DMS53 treated with DMSO at 0.1 percent for 48 hours (cell line): ENCODE results near the gene TBL1XR1.
"Not testable (repeated sequence)": the region's sequence is repeated elsewhere in the genome, so short reads cannot be mapped to it uniquely, and the experiment has no call there.

Experiments
- DNase-seq: peaks from one replicate; lab custom pipeline; 2025; ENCODE audit not compliant: unreplicated experiment; lab: John Stamatoyannopoulos, UW

The TBL1XR1 gene

GRCh38 chr3:177208781-177209180 is 11.5 kb upstream of the TBL1XR1 start:
- no peak for DNase-seq

GRCh38 chr3:177208223-177208622 is 10.9 kb upstream of the TBL1XR1 start:
- no peak for DNase-seq

GRCh38 chr3:177206936-177207335 is 9.7 kb upstream of the TBL1XR1 start:
- no peak for DNase-seq

GRCh38 chr3:177203689-177204395 is 6.6 kb upstream of the TBL1XR1 start:
- DNase-seq = no peak

- DNase-seq = not testable (repeated sequence)
Observed at GRCh38 chr3:177203016-177203415, 5.7 kb upstream of the TBL1XR1 start.

GRCh38 chr3:177201700-177202397 is 4.6 kb upstream of the TBL1XR1 start:
- DNase-seq = no peak

GRCh38 chr3:177199206-177199760 is 2.0 kb upstream of the TBL1XR1 start:
- DNase-seq = no peak

- no peak for DNase-seq
Observed at GRCh38 chr3:177197727-177198460, 612 bp upstream of the TBL1XR1 start.

GRCh38 chr3:177196456-177197040 is 734 bp downstream of the TBL1XR1 start:
- no peak for DNase-seq

GRCh38 chr3:177196008-177196455 is 1.2 kb downstream of the TBL1XR1 start:
- no peak for DNase-seq

- no peak for DNase-seq
Observed at GRCh38 chr3:177195242-177195991, 1.9 kb downstream of the TBL1XR1 start.

GRCh38 chr3:177194299-177194698 is 3.0 kb downstream of the TBL1XR1 start:
- no peak for DNase-seq

GRCh38 chr3:177193688-177194268 is 3.5 kb downstream of the TBL1XR1 start:
- no peak for DNase-seq

- not testable (repeated sequence) for DNase-seq
Observed at GRCh38 chr3:177193275-177193674, 4.0 kb downstream of the TBL1XR1 start.

- DNase-seq = no peak
Observed at GRCh38 chr3:177190756-177191681, 6.3 kb downstream of the TBL1XR1 start.

- DNase-seq = not testable (repeated sequence)
Observed at GRCh38 chr3:177190184-177190583, 7.1 kb downstream of the TBL1XR1 start.

- DNase-seq = not testable (repeated sequence)
Observed at GRCh38 chr3:177188325-177188724, 9.0 kb downstream of the TBL1XR1 start.

GRCh38 chr3:177186306-177186705 is 11.0 kb downstream of the TBL1XR1 start:
- DNase-seq = no peak

- no peak for DNase-seq
Observed at GRCh38 chr3:177185035-177185574, 12.2 kb downstream of the TBL1XR1 start.
